Panc1 (cell line): ENCODE measurements around the gene CACNA2D3.

ENCODE experiments used
- CTCF ChIP-seq: fragments of 450-650 bp; IDR thresholded peaks from 2 replicates; pipeline ENCODE4 v1.5.1; 2017; ENCODE audit warnings: mild to moderate bottlenecking
- POLR2AphosphoS5 ChIP-seq: IDR thresholded peaks from 2 replicates; pipeline ENCODE4 v1.6.1; 2012; ENCODE audit warnings: mild to moderate bottlenecking, low read depth, low read length, moderate library complexity
- REST ChIP-seq, 2 experiments: IDR thresholded peaks; 2 replicates each; pipeline ENCODE4 v1.6.1; 2011 to 2012; ENCODE audit warnings: low read depth in 2 of 2, control low read depth in 1 of 2, low read length in 1 of 2, mild to moderate bottlenecking in 1 of 2, moderate library complexity in 1 of 2; ENCODE audit not compliant: insufficient read depth in 1 of 2

GRCh38 chr3:54915976-54916375 is 793.6 kb downstream of the CACNA2D3 start:
- TF ChIP-seq CTCF = no peak
- TF ChIP-seq POLR2AphosphoS5 = no peak
- TF ChIP-seq REST (IDR thresholded peaks at IDR 0.05; ENCODE audit: insufficient read depth in 1 of 2, low read depth in 2 of 2, low read length in 1 of 2) = no peak
